ENCODE measurements around the gene MBD3L1. TPM values are rescaled to one million over a fixed set of nuclear protein-coding genes. Genes with fewer than 3 reads are reported as not detected.

Gene MBD3L1
- polyA plus RNA-seq, 4 donors: not detected

DNA sequence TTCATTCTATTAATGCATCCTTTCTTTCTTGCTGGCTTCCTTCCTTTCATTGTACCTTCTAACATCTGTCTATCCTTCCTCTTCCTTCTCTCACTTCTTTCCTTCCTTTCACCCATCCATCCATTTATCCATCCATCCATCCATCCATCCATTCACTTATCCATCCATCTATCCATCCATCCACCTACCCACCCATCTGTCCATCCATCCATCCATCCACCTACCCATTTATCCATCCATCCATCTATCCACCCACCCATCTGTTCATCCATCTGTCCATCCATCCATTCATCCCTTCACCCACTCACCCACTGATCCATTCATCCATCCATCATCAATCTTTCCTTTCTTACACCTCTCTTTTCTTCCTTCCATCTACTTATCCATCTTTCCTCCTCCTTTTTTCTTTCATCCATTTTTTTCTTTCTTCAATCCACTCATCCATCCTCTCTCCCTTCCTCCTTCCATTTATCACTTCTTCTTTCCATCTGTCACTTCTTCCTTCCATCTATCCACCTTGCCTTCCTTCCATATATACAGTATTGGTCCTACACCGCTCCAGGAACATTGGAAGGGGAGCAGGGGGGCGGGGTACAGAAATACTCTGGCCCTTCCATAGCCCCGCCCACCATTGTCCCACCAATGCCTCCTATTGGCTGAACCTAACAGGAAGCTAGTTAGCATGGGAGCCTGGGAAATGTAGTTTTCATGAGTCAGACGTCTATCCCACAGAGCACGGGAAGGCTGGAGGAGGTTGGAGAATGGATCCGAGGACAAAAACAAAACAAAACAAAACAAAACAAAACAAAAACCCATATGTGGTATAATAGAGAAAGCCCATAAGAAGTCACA lies 45.9 kb downstream of the MBD3L1 start:
- DNase-seq (ENCODE audit: low read depth in 4 of 4, low spot score in 2 of 4): peak in 1 of 4 donors; percentile 0

DNA sequence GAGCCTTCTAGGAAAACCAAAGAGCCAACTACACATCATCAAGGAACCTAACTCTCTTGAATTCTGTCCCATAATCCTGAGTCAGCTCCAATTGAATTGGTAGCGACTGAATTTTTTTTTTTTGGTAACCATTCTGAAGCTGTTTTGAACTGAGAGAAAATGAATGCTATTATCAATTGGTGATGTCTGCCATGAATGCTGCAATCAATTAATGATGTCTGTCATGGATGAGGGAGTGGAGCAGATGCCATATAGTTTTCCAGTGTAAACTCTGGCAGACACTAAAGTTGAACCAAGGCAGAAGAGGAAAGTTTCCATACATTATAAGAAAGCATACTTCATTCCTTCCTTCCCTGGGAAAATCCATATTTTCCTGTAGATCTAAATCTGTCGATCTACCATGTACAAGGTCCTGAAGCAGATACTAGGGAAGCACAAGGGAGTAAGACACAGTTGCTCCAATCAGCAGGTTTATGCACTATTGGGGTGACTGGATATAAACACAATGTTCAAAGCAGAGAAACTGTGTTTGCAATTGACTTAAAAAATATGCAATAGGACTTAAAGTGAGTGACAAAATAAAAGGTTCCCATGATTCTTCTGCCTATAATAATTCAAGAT lies 48.8 kb downstream of the MBD3L1 start:
- no peak for DNase-seq (ENCODE audit: low read depth in 4 of 4, low spot score in 2 of 4)

DNA sequence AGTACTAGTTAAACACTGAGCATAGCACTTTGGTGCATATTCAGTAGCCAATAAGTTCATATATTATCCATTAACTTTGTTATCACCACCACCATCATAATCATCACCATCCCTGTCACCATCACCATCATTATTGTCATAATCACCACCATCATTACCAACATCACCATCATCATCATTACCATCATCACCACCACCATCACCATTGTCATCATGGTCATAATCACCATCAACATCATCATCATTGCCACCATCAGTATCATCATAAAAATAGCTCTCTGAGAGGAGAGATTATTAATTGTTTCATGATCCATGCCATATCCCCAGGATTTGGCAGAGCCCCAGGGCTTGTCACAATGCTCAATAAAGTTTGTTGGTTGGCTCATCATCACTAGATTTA lies 49.3 kb downstream of the MBD3L1 start:
- no peak for DNase-seq (ENCODE audit: low read depth in 4 of 4, low spot score in 2 of 4)

DNA sequence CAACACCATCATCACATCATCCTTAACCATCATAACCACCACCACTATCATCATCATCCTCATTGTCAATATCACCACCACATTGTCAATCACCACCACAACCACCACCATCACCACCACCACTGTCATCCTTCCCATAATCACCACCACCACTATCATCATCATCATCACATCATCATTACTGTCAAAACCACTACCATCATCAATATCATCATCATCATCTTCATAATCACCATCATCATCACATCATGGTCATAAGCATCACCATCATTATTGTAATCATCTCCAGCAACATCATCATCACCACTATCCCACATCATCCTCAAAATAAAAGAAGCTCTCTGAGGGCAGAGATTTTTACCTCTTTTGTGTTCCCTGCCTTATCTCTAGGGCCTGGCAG lies 52.2 kb downstream of the MBD3L1 start:
- no peak for DNase-seq (ENCODE audit: low read depth in 4 of 4, low spot score in 2 of 4)

DNA sequence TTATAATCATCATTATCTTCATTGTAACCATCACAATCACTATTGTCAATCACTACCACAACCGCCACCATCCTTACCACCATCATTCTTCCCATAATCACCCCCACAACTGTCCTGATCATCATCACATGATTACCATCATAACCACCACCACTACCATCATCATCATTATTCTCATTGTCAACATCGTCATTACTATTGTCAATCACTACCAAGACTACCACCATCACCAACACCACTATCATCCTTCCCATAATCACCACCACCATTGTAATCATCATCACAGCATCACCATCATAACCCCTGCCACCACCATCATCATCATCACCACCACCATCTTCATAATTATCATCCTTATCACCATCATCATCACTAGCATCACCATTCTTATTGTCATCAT lies 55.2 kb downstream of the MBD3L1 start:
- no peak for DNase-seq (ENCODE audit: low read depth in 4 of 4, low spot score in 2 of 4)

DNA sequence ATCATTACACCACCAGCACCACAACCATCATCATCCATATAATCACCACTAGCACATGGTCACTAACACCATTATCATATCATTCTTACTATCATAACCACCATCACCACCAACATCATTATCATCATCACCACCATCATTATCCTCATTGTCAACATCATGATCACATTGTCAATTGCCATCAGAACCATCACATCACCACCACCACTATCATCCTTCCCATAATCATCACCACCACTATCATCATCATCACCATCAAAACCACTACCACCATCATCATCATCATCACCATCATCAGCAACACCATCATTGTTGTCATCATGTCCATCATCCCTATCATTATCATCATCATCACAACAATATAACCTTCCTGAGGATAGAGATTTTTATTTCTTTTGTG lies 58.1 kb downstream of the MBD3L1 start:
- no peak for DNase-seq (ENCODE audit: low read depth in 4 of 4, low spot score in 2 of 4)

Other genes starting within 250 kb of the MBD3L1 start
- gene ADAMTS10, start 221.7 kb upstream of the MBD3L1 start, polyA plus RNA-seq (ENCODE audit: insufficient read length in 4 of 4): 10 to 100 TPM; 24.8 to 60.2 (median 43.2) TPM
- not detected for gene NFILZ, start 201.7 kb upstream of the MBD3L1 start, polyA plus RNA-seq (ENCODE audit: insufficient read length in 4 of 4)
- gene ACTL9, start 133.6 kb upstream of the MBD3L1 start, polyA plus RNA-seq (ENCODE audit: insufficient read length in 4 of 4): not detected
- gene OR2Z1, start 110.7 kb upstream of the MBD3L1 start, polyA plus RNA-seq (ENCODE audit: insufficient read length in 4 of 4): not detected
- 10 to 100 TPM; 37.8 to 44.5 (median 41.1) TPM for gene ZNF558, start 73 bp upstream of the MBD3L1 start, polyA plus RNA-seq (ENCODE audit: insufficient read length in 4 of 4)
- under 1 TPM; 0.02 to 0.16 (median 0.09) TPM for gene MUC16, start 178.0 kb downstream of the MBD3L1 start, polyA plus RNA-seq (ENCODE audit: insufficient read length in 4 of 4)